Measurements from ENCODE around the gene C1orf198. TPM values are rescaled to one million over a fixed set of nuclear protein-coding genes. Genes with fewer than 3 reads are reported as not detected.
A peak's percentile ranks its signal among the peaks of the same experiment; 100 is the strongest.

Gene C1orf198
- total RNA-seq, 1 donor from 2014 or later: 121 TPM

GRCh38 chr1:230895452-230895851 is 27.1 kb upstream of the C1orf198 start:
- no peak for ATAC-seq
- no peak for DNase-seq (ENCODE audit: low spot score)
- intact Hi-C loops (cut with DNase I): no loop called here

- no peak for ATAC-seq
- intact Hi-C loops (cut with DNase I): no loop called here
- no peak for DNase-seq (ENCODE audit: low spot score)
Measured at GRCh38 chr1:230894664-230895063, 26.3 kb upstream of the C1orf198 start.

GRCh38 chr1:230894032-230894431 is 25.7 kb upstream of the C1orf198 start:
- intact Hi-C loops (cut with DNase I): no loop called here
- DNase-seq (ENCODE audit: low spot score) (no peak), ATAC-seq (no peak)

GRCh38 chr1:230892018-230892491 is 23.7 kb upstream of the C1orf198 start:
- no peak for DNase-seq (ENCODE audit: low spot score)
- ATAC-seq: no peak
- intact Hi-C loops (cut with DNase I): no loop called here

GRCh38 chr1:230891413-230891812 is 23.1 kb upstream of the C1orf198 start:
- ATAC-seq (no peak), DNase-seq (ENCODE audit: low spot score) (no peak)
- intact Hi-C loops (cut with DNase I): no loop called here

GRCh38 chr1:230884646-230885045 is 16.3 kb upstream of the C1orf198 start:
- intact Hi-C loops (cut with DNase I): no loop called here
- DNase-seq (ENCODE audit: low spot score) (no peak), ATAC-seq (no peak)

GRCh38 chr1:230883967-230884366 is 15.6 kb upstream of the C1orf198 start:
- intact Hi-C loops (cut with DNase I): no loop called here
- DNase-seq (ENCODE audit: low spot score) (no peak), ATAC-seq (no peak)

GRCh38 chr1:230879778-230880177 is 11.5 kb upstream of the C1orf198 start:
- DNase-seq (ENCODE audit: low spot score): no peak
- intact Hi-C loops (cut with DNase I): no loop called here
- no peak for ATAC-seq

- ATAC-seq (peak; percentile 90), DNase-seq (ENCODE audit: low spot score) (no peak)
- intact Hi-C loops (cut with DNase I): no loop called here
Measured at GRCh38 chr1:230878591-230878990, 10.3 kb upstream of the C1orf198 start.

GRCh38 chr1:230877924-230878590 is 9.7 kb upstream of the C1orf198 start:
- intact Hi-C loops (cut with DNase I): no loop called here
- DNase-seq (ENCODE audit: low spot score) (no peak), ATAC-seq (no peak)

- peak; percentile 23 for ATAC-seq
- intact Hi-C loops (cut with DNase I): no loop called here
- DNase-seq (ENCODE audit: low spot score): no peak
Measured at GRCh38 chr1:230877146-230877923, 9.0 kb upstream of the C1orf198 start.

- ATAC-seq: no peak
- intact Hi-C loops (cut with DNase I): no loop called here
- no peak for DNase-seq (ENCODE audit: low spot score)
Measured at GRCh38 chr1:230876660-230877059, 8.3 kb upstream of the C1orf198 start.

GRCh38 chr1:230875370-230875769 is 7.0 kb upstream of the C1orf198 start:
- intact Hi-C loops (cut with DNase I): no loop called here
- no peak for DNase-seq (ENCODE audit: low spot score)
- no peak for ATAC-seq

- DNase-seq (ENCODE audit: low spot score): no peak
- no peak for ATAC-seq
- intact Hi-C loops (cut with DNase I): no loop called here
Measured at GRCh38 chr1:230870916-230871315, 2.6 kb upstream of the C1orf198 start.

- no peak for ATAC-seq
- no peak for DNase-seq (ENCODE audit: low spot score)
- intact Hi-C loops (cut with DNase I): no loop called here
Measured at GRCh38 chr1:230869500-230869899, 1.2 kb upstream of the C1orf198 start.

GRCh38 chr1:230868736-230869385 is 540 bp upstream of the C1orf198 start:
- intact Hi-C loops (cut with DNase I): no loop called here
- peak; percentile 57 for ATAC-seq
- peak; percentile 81 for DNase-seq (ENCODE audit: low spot score)

- intact Hi-C loops (cut with DNase I): no loop called here
- ATAC-seq (peak; percentile 22), DNase-seq (ENCODE audit: low spot score) (no peak)
Measured at GRCh38 chr1:230867101-230867902, 1.0 kb downstream of the C1orf198 start.

GRCh38 chr1:230866171-230867070 is 1.9 kb downstream of the C1orf198 start:
- ATAC-seq (peak; percentile 49), DNase-seq (ENCODE audit: low spot score) (no peak)
- intact Hi-C loops (cut with DNase I): no loop called here

Data from sciatic nerve (tissue), 2 donors.